IMR-90 (cell line): ENCODE measurements around the gene B3GNT9. TPM values are rescaled to one million over a fixed set of nuclear protein-coding genes. Genes with fewer than 3 reads are reported as not detected.

Experiments used
- ATAC-seq: fragments of 200-7000 bp; cut with Tn5 transposase; 2 replicates; pipeline ENCODE4 v1.9.1; 2020; ENCODE audit warnings: low read depth, mild to moderate bottlenecking, moderate library complexity
- BruUV-seq: library from RNA; stranded (reverse); fragments of 400-500 nt; replicated peaks from 2 replicates; lab custom pipeline; 2021; lab: Mats Ljungman, UMichigan
- CTCF ChIA-PET: fragments of 300-600 bp; formaldehyde crosslinking; extraction: SDS; loops from one replicate; lab custom pipeline; 2021; ENCODE audit warnings: antibody characterized with exemption; lab: Yijun Ruan, JAX
- POLR2A ChIA-PET: fragments of 300-600 bp; sonication (Branson Sonifier 250); formaldehyde crosslinking; loops from one replicate; lab custom pipeline; 2022; ENCODE audit warnings: antibody characterized with exemption; ENCODE audit not compliant: unreplicated experiment; lab: Charles Lee
- DNase-seq: peaks from one replicate; pipeline ENCODE4 v3.0.0; 2013
- H2AFZ ChIP-seq: replicated peaks from 2 replicates; pipeline ENCODE3; 2013; ENCODE audit warnings: low read length, mild to moderate bottlenecking; ENCODE audit not compliant: poor library complexity
- H2AK5ac ChIP-seq: 2 replicates; pipeline ENCODE4 v1.6.1; 2013; ENCODE audit warnings: low read depth, low read length, inconsistent platforms
- H2AK9ac ChIP-seq: replicated peaks from 2 replicates; pipeline ENCODE3; 2013; ENCODE audit warnings: mild to moderate bottlenecking, low read depth, low read length, moderate library complexity; ENCODE audit not compliant: poor library complexity
- H2BK120ac ChIP-seq: 2 replicates; pipeline ENCODE4 v1.6.1; 2013; ENCODE audit warnings: low read depth, low read length, inconsistent platforms
- H2BK15ac ChIP-seq: 3 replicates; pipeline ENCODE4 v1.6.1; 2013; ENCODE audit warnings: low read depth, low read length, inconsistent platforms
- H2BK20ac ChIP-seq: 2 replicates; pipeline ENCODE4 v1.6.1; 2013; ENCODE audit warnings: low read depth, mild to moderate bottlenecking, inconsistent platforms, low read length, moderate library complexity
- H2BK5ac ChIP-seq: 2 replicates; pipeline ENCODE4 v1.6.1; 2013; ENCODE audit warnings: mild to moderate bottlenecking, low read depth, low read length, inconsistent platforms; ENCODE audit not compliant: poor library complexity, severe bottlenecking
- H3K14ac ChIP-seq: replicated peaks from 2 replicates; pipeline ENCODE4 v1.6.1; 2013; ENCODE audit warnings: low read depth, low read length, inconsistent platforms
- H3K18ac ChIP-seq: 2 replicates; pipeline ENCODE4 v1.6.1; 2013; ENCODE audit warnings: low read depth, low read length, control low read depth
- H3K23ac ChIP-seq: 2 replicates; pipeline ENCODE4 v1.6.1; 2013; ENCODE audit warnings: low read depth, low read length, inconsistent platforms
- H3K27ac ChIP-seq: 2 replicates; pipeline ENCODE4 v1.5.1; 2013; ENCODE audit warnings: mild to moderate bottlenecking, control low read depth, low read length; ENCODE audit not compliant: insufficient read depth
- H3K27me3 ChIP-seq: 2 replicates; pipeline ENCODE4 v1.6.1; 2013; ENCODE audit warnings: low read length; ENCODE audit not compliant: control insufficient read depth, insufficient read depth
- H3K36me3 ChIP-seq: 2 replicates; pipeline ENCODE4 v1.6.1; 2013; ENCODE audit warnings: low read length, mixed read lengths; ENCODE audit not compliant: control insufficient read depth, insufficient read depth
- H3K4ac ChIP-seq: 2 replicates; pipeline ENCODE4 v1.6.1; 2013; ENCODE audit warnings: low read depth, low read length, inconsistent platforms
- H3K4me1 ChIP-seq: 2 replicates; pipeline ENCODE4 v1.6.1; 2013; ENCODE audit warnings: low read length, mixed read lengths; ENCODE audit not compliant: control insufficient read depth, insufficient read depth
- H3K4me2 ChIP-seq: 2 replicates; pipeline ENCODE4 v1.6.1; 2013; ENCODE audit warnings: low read depth, mild to moderate bottlenecking, control low read depth, low read length, moderate library complexity
- H3K4me3 ChIP-seq: 2 replicates; pipeline ENCODE4 v1.5.1; 2013; ENCODE audit warnings: low read depth, mild to moderate bottlenecking, control low read depth, low read length, moderate library complexity; ENCODE audit not compliant: insufficient read depth
- H3K56ac ChIP-seq: 2 replicates; pipeline ENCODE4 v1.6.1; 2013; ENCODE audit warnings: low read length, inconsistent platforms; ENCODE audit not compliant: insufficient read depth; ENCODE audit errors: extremely low read depth
- H3K79me1 ChIP-seq, 2 experiments: 2 replicates each; pipeline ENCODE4 v1.6.1; 2013; ENCODE audit warnings: low read length in 2 of 2, inconsistent platforms in 1 of 2, low read depth in 1 of 2
- H3K9ac ChIP-seq: 2 replicates; pipeline ENCODE4 v1.6.1; 2013; ENCODE audit warnings: low read depth, low read length, control low read depth
- H3K9me1 ChIP-seq: 2 replicates; pipeline ENCODE4 v1.6.1; 2013; ENCODE audit warnings: low read length, inconsistent platforms; ENCODE audit not compliant: insufficient read depth
- H3K9me3 ChIP-seq: 2 replicates; pipeline ENCODE4 v1.6.1; 2013; ENCODE audit warnings: low read length; ENCODE audit not compliant: control insufficient read depth, insufficient read depth
- H4K20me1 ChIP-seq: 2 replicates; pipeline ENCODE4 v1.6.1; 2013; ENCODE audit warnings: low read length, inconsistent platforms; ENCODE audit not compliant: insufficient read depth
- H4K5ac ChIP-seq: 2 replicates; pipeline ENCODE4 v1.6.1; 2013; ENCODE audit warnings: mild to moderate bottlenecking, low read depth, low read length, control low read depth
- H4K8ac ChIP-seq, 2 experiments: 2 replicates each; pipeline ENCODE4 v1.6.1; 2013; ENCODE audit warnings: low read depth in 2 of 2, low read length in 2 of 2, control low read depth in 1 of 2, inconsistent platforms in 1 of 2
- H4K91ac ChIP-seq: 2 replicates; pipeline ENCODE4 v1.6.1; 2013; ENCODE audit warnings: low read depth, low read length, inconsistent platforms; ENCODE audit not compliant: insufficient read depth
- BHLHE40 ChIP-seq: fragments of 150-350 bp; IDR thresholded peaks from 2 replicates; pipeline ENCODE4 v1.6.1; 2016; ENCODE audit warnings: mild to moderate bottlenecking, low read depth, low read length
- CEBPB ChIP-seq: IDR thresholded peaks from 2 replicates; pipeline ENCODE4 v1.6.1; 2012; ENCODE audit warnings: low read depth, low read length, improper control_type of control experiment
- CHD1 ChIP-seq: IDR thresholded peaks from 2 replicates; pipeline ENCODE4 v1.6.1; 2012; ENCODE audit warnings: low read depth, low read length, improper control_type of control experiment
- CTCF ChIP-seq: conservative IDR thresholded peaks from 2 replicates; pipeline ENCODE4 v1.5.1; 2012; ENCODE audit warnings: mild to moderate bottlenecking, low read depth, low read length, improper control_type of control experiment
- FOS ChIP-seq: fragments of 150-350 bp; IDR thresholded peaks from 2 replicates; pipeline ENCODE4 v1.6.1; 2016; ENCODE audit warnings: low read depth, low read length
- MAFK ChIP-seq: IDR thresholded peaks from 2 replicates; pipeline ENCODE4 v1.6.1; 2012; ENCODE audit warnings: low read depth, low read length, improper control_type of control experiment
- MAZ ChIP-seq: IDR thresholded peaks from 2 replicates; pipeline ENCODE4 v1.6.1; 2012; ENCODE audit warnings: low read depth, mild to moderate bottlenecking, low read length, improper control_type of control experiment, moderate library complexity, borderline replicate concordance
- MXI1 ChIP-seq: IDR thresholded peaks from 2 replicates; pipeline ENCODE4 v1.6.1; 2012; ENCODE audit warnings: low read depth, mild to moderate bottlenecking, low read length, moderate library complexity, borderline replicate concordance
- NFE2L2 ChIP-seq: fragments of 150-350 bp; IDR thresholded peaks from 2 replicates; pipeline ENCODE4 v1.6.1; 2016; ENCODE audit warnings: low read depth, mild to moderate bottlenecking, low read length
- POLR2A ChIP-seq: IDR thresholded peaks from 2 replicates; pipeline ENCODE4 v1.6.1; 2012; ENCODE audit warnings: mild to moderate bottlenecking, low read depth, low read length
- RAD21 ChIP-seq: IDR thresholded peaks from 2 replicates; pipeline ENCODE4 v1.6.1; 2012; ENCODE audit warnings: low read length, improper control_type of control experiment
- RCOR1 ChIP-seq: IDR thresholded peaks from 2 replicates; pipeline ENCODE4 v1.6.1; 2012; ENCODE audit warnings: mild to moderate bottlenecking, low read length, improper control_type of control experiment; ENCODE audit not compliant: insufficient replicate concordance
- RFX5 ChIP-seq: IDR thresholded peaks from 2 replicates; pipeline ENCODE4 v1.8.0; 2012; ENCODE audit warnings: low read depth, mild to moderate bottlenecking, low read length, moderate library complexity
- SMC3 ChIP-seq: fragments of 150-350 bp; IDR thresholded peaks from 2 replicates; pipeline ENCODE4 v1.6.1; 2016; ENCODE audit warnings: low read depth, mild to moderate bottlenecking, antibody characterized with exemption, low read length, moderate library complexity
- WGBS, 2 experiments: methylation state at CpG; one replicate each; pipeline versions ENCODE4 v1.1.5 to v1.1.7; 2013; ENCODE audit warnings: missing lambda C conversion rate in 2 of 2; ENCODE audit not compliant: insufficient read length in 1 of 2; ENCODE audit errors: extremely low coverage in 2 of 2; 5-methylcytosine and 5-hydroxymethylcytosine counted together
- dilution Hi-C: fragments of 300-500 bp; cut with HindIII; formaldehyde crosslinking; loops from one replicate; pipeline ENCODE4 v1.14.3; 2018; ENCODE audit warnings: low sequenced_read_pairs; ENCODE audit not compliant: unreplicated experiment
- in situ Hi-C: fragments of 300-500 bp; cut with MboI; formaldehyde crosslinking; loops from 3 replicates; pipeline ENCODE4 v1.14.3; 2019; ENCODE audit warnings: low sequenced_read_pairs, inconsistent platforms, mixed read lengths
- intact Hi-C: fragments of 100-400 bp; cut with micrococcal nuclease; formaldehyde crosslinking; loops from 2 replicates; pipeline ENCODE4 v1.10.0; 2022
- polyA plus RNA-seq, 3 experiments: library from polyadenylated mRNA; depleted of rRNA; stranded (reverse); fragments of >200 nt; gene quantifications; 2 replicates each; pipeline ENCODE4 v1.2.3, GENCODE V29; 2012; ENCODE audit warnings: low replicate concordance in 1 of 3
- total RNA-seq: library from RNA; depleted of rRNA; stranded (reverse); fragments of >200 nt; gene quantifications from 2 replicates; pipeline ENCODE4 v1.2.3, GENCODE V29; 2012
- TF ChIP-seq, protein P1 (sequence below): fragments of 150-350 bp; IDR thresholded peaks from 2 replicates; pipeline ENCODE4 v1.6.1; 2017; ENCODE audit warnings: mild to moderate bottlenecking, antibody characterized with exemption, low read length, low read depth
- TF ChIP-seq, protein P2 (sequence below): fragments of 150-350 bp; IDR thresholded peaks from 2 replicates; pipeline ENCODE4 v1.6.1; 2016; ENCODE audit warnings: low read depth, mild to moderate bottlenecking, low read length, moderate library complexity, borderline replicate concordance

B3GNT9 gene
- total and polyA plus RNA-seq, 2 of the 4 experiments (the other 2 are of a cell fraction): 5.0 to 12.0 TPM

DNA sequence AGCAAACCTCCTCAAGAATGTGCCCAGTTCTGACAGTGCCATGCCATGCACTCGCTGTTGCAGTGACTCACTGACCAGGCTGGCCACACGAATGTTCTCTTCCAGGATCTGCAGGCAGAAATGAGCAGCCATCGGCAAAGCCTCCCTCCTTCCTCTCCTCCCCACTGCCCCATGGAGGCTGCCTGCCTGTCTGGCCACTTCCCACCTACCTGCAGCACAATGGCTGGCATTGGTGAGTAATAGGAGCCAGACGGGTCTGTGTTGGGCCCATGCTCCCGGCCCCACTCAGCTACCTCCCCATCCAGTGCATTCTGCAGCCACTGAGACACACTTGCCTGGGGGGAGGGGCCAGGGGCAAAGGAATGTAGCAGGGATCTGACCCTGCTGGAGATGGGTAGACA lies 35.8 kb upstream of the B3GNT9 start:
- Histone ChIP-seq H2AK5ac (no peak overlapping the region), H2AK9ac (peak overlapping the region; percentile 29), H3K9me3 (no peaks in the 10 kb centered on the region), H3K9me1 (peaks cover 20% of the 10 kb centered on the region), H2AFZ (peak overlapping the region; percentile 23), H4K20me1 (peaks cover 6% of the 10 kb centered on the region), H2BK15ac (no peak overlapping the region), H2BK120ac (no peak overlapping the region), H3K4me1 (peaks cover 13% of the 10 kb centered on the region), H3K4ac (no peak overlapping the region), H3K79me1 (peaks cover 13 to 17% of the 10 kb centered on the region in 2 experiments), H3K4me3 (no peak overlapping the region), H3K27ac (no peak overlapping the region), H4K5ac (no peak overlapping the region), H2BK20ac (no peak overlapping the region), H4K8ac (no peak overlapping the region), H3K56ac (no peak overlapping the region), H3K23ac (no peak overlapping the region), H3K14ac (no peak overlapping the region), H3K9ac (no peak overlapping the region), H3K18ac (no peak overlapping the region), H3K27me3 (no peaks in the 10 kb centered on the region), H3K36me3 (no peaks in the 10 kb centered on the region), H2BK5ac (no peak overlapping the region), H4K91ac (no peak overlapping the region), H3K4me2 (0 out of 2 replicates have a peak overlapping the region, but pooled peaks have one; percentile 9)
- no TSS peak for BruUV-seq
- TF ChIP-seq RFX5: no peak
- TF ChIP-seq BHLHE40: no peak
- TF ChIP-seq RCOR1: no peak
- TF ChIP-seq, protein P1, sequence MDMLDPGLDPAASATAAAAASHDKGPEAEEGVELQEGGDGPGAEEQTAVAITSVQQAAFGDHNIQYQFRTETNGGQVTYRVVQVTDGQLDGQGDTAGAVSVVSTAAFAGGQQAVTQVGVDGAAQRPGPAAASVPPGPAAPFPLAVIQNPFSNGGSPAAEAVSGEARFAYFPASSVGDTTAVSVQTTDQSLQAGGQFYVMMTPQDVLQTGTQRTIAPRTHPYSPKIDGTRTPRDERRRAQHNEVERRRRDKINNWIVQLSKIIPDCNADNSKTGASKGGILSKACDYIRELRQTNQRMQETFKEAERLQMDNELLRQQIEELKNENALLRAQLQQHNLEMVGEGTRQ: no peak
- TF ChIP-seq MAFK: no peak
- TF ChIP-seq MXI1: no peak
- no peak for TF ChIP-seq POLR2A
- no peak for TF ChIP-seq RAD21
- no peak for TF ChIP-seq FOS
- TF ChIP-seq MAZ: no peak
- no peak for TF ChIP-seq CHD1
- TF ChIP-seq SMC3: no peak
- TF ChIP-seq, protein P2, sequence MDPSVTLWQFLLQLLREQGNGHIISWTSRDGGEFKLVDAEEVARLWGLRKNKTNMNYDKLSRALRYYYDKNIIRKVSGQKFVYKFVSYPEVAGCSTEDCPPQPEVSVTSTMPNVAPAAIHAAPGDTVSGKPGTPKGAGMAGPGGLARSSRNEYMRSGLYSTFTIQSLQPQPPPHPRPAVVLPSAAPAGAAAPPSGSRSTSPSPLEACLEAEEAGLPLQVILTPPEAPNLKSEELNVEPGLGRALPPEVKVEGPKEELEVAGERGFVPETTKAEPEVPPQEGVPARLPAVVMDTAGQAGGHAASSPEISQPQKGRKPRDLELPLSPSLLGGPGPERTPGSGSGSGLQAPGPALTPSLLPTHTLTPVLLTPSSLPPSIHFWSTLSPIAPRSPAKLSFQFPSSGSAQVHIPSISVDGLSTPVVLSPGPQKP: no peak
- no peak for TF ChIP-seq CEBPB
- TF ChIP-seq NFE2L2: no peak
- no peak for TF ChIP-seq CTCF
- intact Hi-C loops (loop anchor here (10.0 kb wide), 1 partner anchor 172 kb away; no protein-coding TSS in a partner anchor), in situ Hi-C loops (no loop called here), dilution Hi-C loops (no loop called here)
- ChIA-PET CTCF (no interaction called here), POLR2A (no interaction called here)
- no peak for DNase-seq
- 24% methylated on average over 2 of the region's 5 CpGs; no CpG with 5 or more reads in 1 of the 2 experiments for WGBS, 2 experiments
- ATAC-seq: no peak
